GM21576 (cell line): ENCODE results near the gene GSTK1.

Experiments used
- ATAC-seq: cut with Tn5 transposase; IDR thresholded peaks from one replicate; pipeline ENCODE4 v1.9.1; 2021; ENCODE audit warnings: mild to moderate bottlenecking, moderate library complexity; ENCODE audit not compliant: unreplicated experiment

The GSTK1 gene

DNA sequence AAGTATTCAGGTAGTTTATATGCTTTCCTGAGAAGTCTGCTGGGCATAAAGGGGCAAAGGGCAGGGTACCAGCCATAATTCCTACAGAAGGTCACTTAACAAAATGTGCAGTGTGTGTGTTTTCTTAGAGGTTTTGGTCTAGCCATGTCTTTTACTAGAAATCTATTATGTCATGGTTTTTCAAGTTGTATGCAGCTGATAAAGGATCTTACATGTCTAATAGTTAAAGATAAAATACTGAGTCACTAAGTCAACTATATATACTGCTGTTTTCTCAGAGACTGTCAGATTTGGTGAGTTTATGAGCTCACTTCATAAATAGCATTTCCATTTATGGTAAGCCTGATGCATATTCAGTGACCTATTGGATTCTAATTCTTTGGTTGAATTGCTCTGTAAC lies 32.6 kb downstream of the GSTK1 start:
- ATAC-seq, result no peak

DNA sequence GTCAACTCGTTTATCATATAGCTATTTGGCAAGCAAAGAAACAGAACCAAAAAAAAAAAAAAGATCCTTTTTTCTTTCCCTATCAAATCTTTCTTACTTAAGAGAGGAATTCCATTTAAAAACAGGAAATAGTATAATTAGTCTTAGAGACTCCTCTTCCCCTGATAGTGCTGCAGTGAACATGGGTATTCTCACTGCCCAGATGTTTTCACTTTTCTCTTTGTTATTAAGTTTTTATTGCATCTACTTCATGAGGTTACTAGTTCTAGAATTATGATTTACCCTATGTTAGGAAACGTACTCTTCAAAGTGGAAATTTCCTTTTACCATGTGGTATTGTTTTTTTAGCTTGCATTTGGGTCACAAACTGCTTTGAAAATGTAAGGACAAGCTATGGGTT lies 33.4 kb downstream of the GSTK1 start:
- ATAC-seq, result no peak

DNA sequence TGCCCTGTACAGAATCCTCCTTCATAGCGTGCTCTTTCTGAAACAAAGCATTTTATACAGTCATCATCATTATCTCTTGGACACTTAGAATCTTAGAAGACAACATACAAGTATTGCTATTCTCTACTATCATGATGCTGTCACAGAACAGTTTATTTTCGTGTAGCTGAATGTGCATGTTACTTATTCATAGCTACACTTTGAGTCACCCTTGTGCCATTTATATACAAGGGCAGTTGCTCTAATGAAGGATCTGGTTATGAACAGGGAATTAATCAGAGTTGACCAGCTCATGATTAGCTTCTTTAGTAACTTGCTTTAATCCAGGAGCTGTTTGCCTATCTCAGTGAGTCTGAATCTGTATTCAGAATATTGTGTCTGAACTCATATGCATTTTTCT lies 36.1 kb downstream of the GSTK1 start:
- ATAC-seq, result no peak

DNA sequence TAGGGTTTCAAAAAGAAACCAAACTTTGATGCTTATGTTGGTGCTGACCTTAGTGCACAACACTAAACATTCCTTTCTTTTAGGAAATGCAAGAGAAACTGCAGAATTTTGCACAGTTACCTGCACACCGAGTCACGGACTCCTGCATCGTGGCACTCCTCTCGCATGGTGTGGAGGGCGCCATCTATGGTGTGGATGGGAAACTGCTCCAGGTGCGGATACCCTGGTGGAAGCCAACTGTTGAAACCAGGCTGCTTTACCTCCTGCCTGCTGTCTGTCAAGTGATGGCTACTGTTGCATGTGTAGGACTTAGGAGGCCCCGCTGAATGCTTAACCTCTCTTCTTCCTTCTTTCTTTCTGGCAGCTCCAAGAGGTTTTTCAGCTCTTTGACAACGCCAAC lies 36.6 kb downstream of the GSTK1 start:
- peak; percentile 76 for ATAC-seq

DNA sequence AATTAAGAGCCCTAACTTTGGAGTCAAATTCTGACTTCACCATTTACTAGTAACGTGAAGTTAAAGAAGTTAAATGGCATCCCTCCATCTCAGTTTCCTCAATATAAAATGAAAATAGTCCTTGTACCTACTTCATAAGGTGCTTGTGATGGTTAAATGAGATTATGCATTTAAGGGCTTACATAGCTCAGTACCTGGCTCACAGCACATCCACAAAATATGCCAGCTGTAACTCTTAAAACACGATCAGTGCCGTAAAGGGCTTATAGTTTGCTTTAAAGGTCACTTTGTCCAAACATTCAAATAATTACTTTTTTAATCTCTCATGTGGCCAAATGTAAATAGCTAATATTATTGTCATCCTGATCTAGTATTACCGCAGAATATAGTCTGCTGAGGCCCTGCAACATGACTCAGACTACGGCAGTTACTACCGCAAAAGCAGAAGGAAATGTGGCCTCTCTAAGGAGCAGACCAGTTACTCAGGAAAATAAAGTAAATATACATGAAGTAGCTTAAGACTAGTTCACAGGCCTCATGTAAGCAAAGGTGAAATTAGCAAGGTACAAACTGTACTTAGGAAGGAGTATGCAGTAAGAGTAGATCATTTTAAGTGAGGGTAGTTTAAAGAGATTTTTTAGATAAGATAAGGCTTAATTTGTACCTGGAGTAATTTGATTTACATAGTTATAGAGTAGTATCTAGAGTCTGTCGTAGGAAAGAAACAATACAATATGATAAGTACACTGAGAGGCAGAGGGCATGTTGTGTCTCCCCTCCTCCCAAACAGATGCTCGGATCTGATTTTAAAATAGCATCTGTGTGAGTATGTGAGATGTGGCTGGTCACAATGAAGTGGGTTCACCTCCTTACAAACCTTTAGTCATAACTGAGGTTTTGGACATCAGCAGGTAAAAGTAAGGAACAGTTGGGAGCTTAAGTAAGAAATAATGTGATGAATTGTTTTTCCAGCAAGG lies 38.0 kb downstream of the GSTK1 start:
- no peak for ATAC-seq

DNA sequence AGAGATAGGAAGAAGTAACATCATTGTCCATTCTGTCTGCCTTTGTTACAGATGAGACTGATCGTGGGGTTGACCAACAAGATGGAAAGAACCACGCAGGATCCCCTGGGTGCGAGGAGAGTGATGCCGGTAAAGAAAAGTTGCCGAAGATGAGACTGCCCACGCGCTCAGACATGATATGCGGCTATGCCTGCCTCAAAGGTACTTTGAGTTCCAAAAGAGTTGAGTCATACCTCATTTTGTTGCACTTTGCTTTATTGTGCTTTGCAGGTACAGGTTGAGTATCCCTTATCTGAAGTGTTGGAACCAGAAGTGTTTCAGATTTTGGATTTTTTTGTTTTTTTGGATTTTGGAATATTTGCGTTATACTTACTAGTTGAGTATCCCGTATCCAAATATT lies 40.5 kb downstream of the GSTK1 start:
- no peak for ATAC-seq

DNA sequence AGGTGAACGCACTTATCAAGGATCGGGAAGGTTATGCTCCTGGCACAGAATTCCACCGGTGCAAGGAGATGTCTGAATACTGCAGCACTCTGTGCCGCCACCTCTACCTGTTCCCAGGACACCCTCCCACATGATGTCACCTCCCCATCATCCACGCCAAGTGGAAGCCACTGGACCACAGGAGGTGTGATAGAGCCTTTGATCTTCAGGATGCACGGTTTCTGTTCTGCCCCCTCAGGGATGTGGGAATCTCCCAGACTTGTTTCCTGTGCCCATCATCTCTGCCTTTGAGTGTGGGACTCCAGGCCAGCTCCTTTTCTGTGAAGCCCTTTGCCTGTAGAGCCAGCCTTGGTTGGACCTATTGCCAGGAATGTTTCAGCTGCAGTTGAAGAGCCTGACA lies 41.7 kb downstream of the GSTK1 start:
- no peak for ATAC-seq

DNA sequence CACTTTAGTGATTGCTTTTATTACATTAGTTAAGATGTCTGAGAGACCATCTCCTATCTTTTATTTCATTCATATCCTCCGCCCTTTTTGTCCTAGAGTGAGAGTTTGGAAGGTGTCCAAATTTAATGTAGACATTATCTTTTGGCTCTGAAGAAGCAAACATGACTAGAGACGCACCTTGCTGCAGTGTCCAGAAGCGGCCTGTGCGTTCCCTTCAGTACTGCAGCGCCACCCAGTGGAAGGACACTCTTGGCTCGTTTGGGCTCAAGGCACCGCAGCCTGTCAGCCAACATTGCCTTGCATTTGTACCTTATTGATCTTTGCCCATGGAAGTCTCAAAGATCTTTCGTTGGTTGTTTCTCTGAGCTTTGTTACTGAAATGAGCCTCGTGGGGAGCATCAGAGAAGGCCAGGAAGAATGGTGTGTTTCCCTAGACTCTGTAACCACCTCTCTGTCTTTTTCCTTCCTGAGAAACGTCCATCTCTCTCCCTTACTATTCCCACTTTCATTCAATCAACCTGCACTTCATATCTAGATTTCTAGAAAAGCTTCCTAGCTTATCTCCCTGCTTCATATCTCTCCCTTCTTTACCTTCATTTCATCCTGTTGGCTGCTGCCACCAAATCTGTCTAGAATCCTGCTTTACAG lies 42.3 kb downstream of the GSTK1 start:
- ATAC-seq, result no peak

DNA sequence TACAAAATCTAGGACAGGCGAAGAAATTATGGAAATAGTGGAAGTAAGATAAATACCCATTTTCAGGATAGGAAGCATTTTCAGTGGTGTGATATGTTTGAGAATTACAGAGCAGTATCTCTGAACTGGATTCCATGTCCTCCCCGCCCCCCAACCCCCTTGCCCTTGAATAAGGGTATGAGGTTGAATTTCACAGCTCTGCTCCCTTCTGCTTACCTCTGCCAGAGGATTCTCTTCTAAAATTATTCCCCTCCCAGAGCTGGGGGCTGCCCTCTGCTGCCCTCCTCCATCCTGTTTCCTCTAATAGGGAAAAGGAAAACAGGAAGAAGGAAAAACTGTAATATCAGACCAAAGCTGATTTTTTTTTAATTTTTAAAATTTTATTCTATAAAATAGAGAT lies 45.4 kb downstream of the GSTK1 start:
- no peak for ATAC-seq

DNA sequence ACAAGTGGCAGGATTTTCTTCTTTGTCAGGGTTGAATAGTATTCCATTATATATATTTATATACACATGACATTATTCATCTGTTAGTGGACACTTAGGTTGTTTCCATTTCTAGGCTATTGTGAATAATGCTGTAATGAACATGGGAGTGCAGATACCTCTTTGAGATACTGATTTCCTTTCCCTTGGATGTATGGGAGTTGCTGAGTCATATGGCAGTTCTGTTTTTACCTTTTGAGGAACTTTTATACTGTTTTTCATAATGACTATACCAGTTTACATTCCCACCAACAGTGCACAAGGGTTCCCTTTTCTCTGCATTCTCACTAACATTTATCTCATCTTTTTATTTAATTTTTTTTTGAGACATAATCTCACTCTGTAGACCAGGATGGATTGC lies 50.9 kb downstream of the GSTK1 start:
- ATAC-seq, result no peak

DNA sequence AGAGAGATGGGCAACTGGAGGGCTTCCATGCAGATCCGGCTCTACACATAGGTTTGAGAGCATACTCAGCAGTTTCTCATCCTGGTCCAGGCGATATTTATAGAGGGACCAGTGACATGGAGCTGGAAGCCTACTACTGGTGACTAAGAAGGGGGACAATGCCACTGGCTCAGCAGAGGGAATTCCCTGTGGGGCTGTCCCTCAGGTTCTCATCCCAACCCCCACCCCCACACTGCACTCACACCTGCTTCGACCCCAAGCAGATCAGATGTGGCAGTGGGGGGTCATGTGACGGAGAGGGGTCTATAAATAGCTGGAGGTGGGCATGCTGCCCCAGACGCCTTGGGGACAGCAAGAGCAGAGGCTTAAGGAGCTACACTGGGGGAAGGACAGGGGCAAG lies 52.5 kb downstream of the GSTK1 start, which contains the start of gene CLCN1:
CLCN1 (plus strand) TSS at position 336 of the 400 bp plus-strand sequence. CDS start 102 bp downstream, outside the sequence.
- ATAC-seq, result no peak

DNA sequence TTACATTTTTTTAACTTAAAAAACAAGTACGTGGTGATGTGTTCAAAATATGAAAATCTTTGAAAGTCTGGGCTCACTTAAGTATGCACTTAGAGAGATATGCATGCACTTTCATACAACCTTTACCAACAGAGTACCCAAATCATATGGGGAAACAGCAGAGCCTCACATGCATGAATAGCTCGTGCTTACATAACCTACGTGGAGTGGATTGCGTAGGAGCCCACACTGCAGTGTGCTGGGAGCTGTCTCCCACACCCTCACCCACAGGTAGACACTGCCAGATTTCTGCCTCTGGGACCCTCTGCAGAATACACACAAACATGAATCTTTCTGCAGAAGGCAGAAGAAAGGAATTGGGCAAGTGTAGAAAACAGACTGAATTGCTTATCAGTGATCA lies 53.3 kb downstream of the GSTK1 start:
- ATAC-seq, result no peak

DNA sequence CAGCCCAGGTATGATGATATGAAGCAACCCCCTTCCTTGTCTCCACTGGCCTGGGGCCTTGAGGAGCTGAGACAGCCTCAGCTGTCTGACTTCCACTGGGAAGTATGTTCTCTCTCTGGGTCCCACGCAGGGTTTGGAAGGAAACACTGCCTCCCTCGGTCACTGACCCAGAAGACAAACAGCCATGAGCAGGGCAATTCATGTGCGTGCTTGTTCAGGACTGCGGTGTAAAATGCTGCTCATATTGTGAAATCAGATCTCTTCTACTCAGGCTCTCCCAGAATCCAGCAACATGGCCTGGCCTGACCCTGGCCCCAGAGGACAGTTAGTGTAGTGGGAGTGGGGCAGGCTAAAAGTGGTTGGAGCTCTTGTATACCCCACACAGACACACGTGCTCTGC lies 55.4 kb downstream of the GSTK1 start:
- ATAC-seq, result no peak
